NCI-H1694 treated with DMSO at 0.1 percent for 48 hours (cell line): ENCODE data around the gene WNK2.

Experiments used
- DNase-seq: peaks from one replicate; lab custom pipeline; 2025; lab: John Stamatoyannopoulos, UW

WNK2 gene

GRCh38 chr9:93200449-93200742 lies 16.5 kb downstream of the WNK2 start:
- no peak for DNase-seq

GRCh38 chr9:93200989-93201334 lies 17.0 kb downstream of the WNK2 start:
- no peak for DNase-seq

GRCh38 chr9:93203026-93203717 lies 19.2 kb downstream of the WNK2 start:
- DNase-seq: no peak

GRCh38 chr9:93203718-93204469 lies 20.0 kb downstream of the WNK2 start:
- DNase-seq: no peak

GRCh38 chr9:93204470-93205043 lies 20.6 kb downstream of the WNK2 start:
- no peak for DNase-seq

- DNase-seq: no peak
Measured at GRCh38 chr9:93205045-93205768, 21.3 kb downstream of the WNK2 start.

- DNase-seq: no peak
Measured at GRCh38 chr9:93205896-93206575, 22.1 kb downstream of the WNK2 start.

GRCh38 chr9:93206576-93207155 lies 22.7 kb downstream of the WNK2 start:
- no peak for DNase-seq

GRCh38 chr9:93207326-93207814 lies 23.4 kb downstream of the WNK2 start:
- peak; percentile 81 for DNase-seq

- DNase-seq: no peak
Measured at GRCh38 chr9:93207860-93208734, 24.2 kb downstream of the WNK2 start.

- no peak for DNase-seq
Measured at GRCh38 chr9:93209097-93209496, 25.2 kb downstream of the WNK2 start.

GRCh38 chr9:93209576-93210323 lies 25.8 kb downstream of the WNK2 start:
- DNase-seq: no peak

GRCh38 chr9:93210324-93210973 lies 26.5 kb downstream of the WNK2 start:
- no peak for DNase-seq

- no peak for DNase-seq
Measured at GRCh38 chr9:93210974-93211653, 27.2 kb downstream of the WNK2 start.

- no peak for DNase-seq
Measured at GRCh38 chr9:93211654-93212001, 27.7 kb downstream of the WNK2 start.

- no peak for DNase-seq
Measured at GRCh38 chr9:93212409-93212808, 28.5 kb downstream of the WNK2 start.

GRCh38 chr9:93216073-93216365 lies 32.1 kb downstream of the WNK2 start:
- no peak for DNase-seq

GRCh38 chr9:93217706-93218105 lies 33.8 kb downstream of the WNK2 start:
- DNase-seq: no peak

GRCh38 chr9:93218161-93218560 lies 34.2 kb downstream of the WNK2 start:
- DNase-seq: no peak
